Smooth muscle cell (in vitro differentiated cells): ENCODE measurements around the gene ADAM12. TPM values are rescaled to one million over a fixed set of nuclear protein-coding genes. Genes with fewer than 3 reads are reported as not detected.

Experiments used
- DNase-seq: peaks from one replicate; lab custom pipeline; 2025; ENCODE audit not compliant: unreplicated experiment; lab: John Stamatoyannopoulos, UW
- H2AFZ ChIP-seq: fragments of 200-600 bp; sonication (generic); 2 replicates; pipeline ENCODE4 v1.6.0; 2016; ENCODE audit warnings: antibody characterized with exemption, low read depth, mild to moderate bottlenecking
- H3F3A ChIP-seq: fragments of 200-600 bp; sonication (generic); 2 replicates; pipeline ENCODE4 v1.6.0; 2017; ENCODE audit warnings: antibody characterized with exemption, low read depth
- H3K27ac ChIP-seq: fragments of 200-600 bp; sonication (generic); 2 replicates; pipeline ENCODE4 v1.5.1; 2016; ENCODE audit warnings: low read depth, mild to moderate bottlenecking
- H3K27me3 ChIP-seq: fragments of 200-600 bp; sonication (generic); 2 replicates; pipeline ENCODE4 v1.6.1; 2016; ENCODE audit warnings: low read depth, mild to moderate bottlenecking
- H3K36me3 ChIP-seq: fragments of 200-600 bp; sonication (generic); 2 replicates; pipeline ENCODE4 v1.5.1; 2016; ENCODE audit warnings: low read depth
- H3K4me1 ChIP-seq: fragments of 200-600 bp; sonication (generic); 2 replicates; pipeline ENCODE4 v1.5.1; 2016; ENCODE audit warnings: low read depth
- H3K4me2 ChIP-seq: fragments of 200-600 bp; sonication (generic); 2 replicates; pipeline ENCODE4 v1.6.0; 2016; ENCODE audit warnings: mild to moderate bottlenecking
- H3K4me3 ChIP-seq: fragments of 200-600 bp; sonication (generic); 2 replicates; pipeline ENCODE4 v1.5.1; 2016; ENCODE audit warnings: mild to moderate bottlenecking
- H3K79me2 ChIP-seq: fragments of 200-600 bp; sonication (generic); 2 replicates; pipeline ENCODE4 v1.6.0; 2016; ENCODE audit warnings: low read depth, mild to moderate bottlenecking
- H3K9ac ChIP-seq: fragments of 200-600 bp; sonication (generic); 2 replicates; pipeline ENCODE4 v1.6.0; 2016; ENCODE audit warnings: low read depth
- H3K9me3 ChIP-seq: fragments of 200-600 bp; sonication (generic); replicated peaks from 2 replicates; pipeline ENCODE4 v1.5.1; 2016; ENCODE audit warnings: low read depth
- H4K20me1 ChIP-seq: fragments of 200-600 bp; sonication (generic); 2 replicates; pipeline ENCODE4 v1.6.0; 2016; ENCODE audit warnings: low read depth
- WGBS: methylation state at CpG from one replicate; pipeline ENCODE4 v1.1.7; 2016; ENCODE audit warnings: low lambda C conversion rate; 5-methylcytosine and 5-hydroxymethylcytosine counted together
- polyA plus RNA-seq: library from polyadenylated mRNA; unstranded; fragments of >200 nt; fragmentation: Nextera tagmentation; extraction: Ambion mirVana; gene quantifications from 2 replicates; pipeline ENCODE4 v1.2.1, GENCODE V29; 2016
- total RNA-seq: library from RNA; depleted of rRNA; stranded (reverse); fragments of >200 nt; gene quantifications from 2 replicates; pipeline ENCODE4 v1.2.3, GENCODE V29; 2014
- TF ChIP-seq, protein P1 (sequence below): fragments of 200-600 bp; sonication (generic); IDR thresholded peaks from 2 replicates; pipeline ENCODE4 v1.5.1; 2017; ENCODE audit warnings: borderline replicate concordance, mild to moderate bottlenecking, antibody characterized with exemption; ENCODE audit not compliant: insufficient read depth, poor library complexity, severe bottlenecking

ADAM12 gene
- total and polyA plus RNA-seq, 2 experiments from 2014 or later: 40.0 to 54.3 TPM

DNA sequence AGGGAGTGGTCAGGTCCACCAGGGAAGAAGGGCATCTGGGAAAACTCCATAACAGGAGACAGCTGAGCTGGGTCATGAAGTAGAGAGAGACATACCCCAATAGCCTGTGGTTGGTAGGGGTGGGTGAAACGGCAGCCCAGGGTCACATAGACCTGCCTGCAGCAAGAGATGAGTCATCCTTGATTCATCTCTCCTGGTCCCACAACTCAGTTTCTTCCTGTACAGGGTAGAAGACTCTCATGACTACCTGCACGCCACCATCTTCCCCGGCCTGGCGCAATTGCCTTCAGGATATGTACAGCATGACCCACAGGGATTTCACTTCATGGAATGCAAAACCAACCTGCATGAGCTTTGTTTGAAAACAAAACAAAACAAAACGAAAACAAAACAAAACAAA is 45.1 kb upstream of the ADAM12 start:
- Histone ChIP-seq H3K9me3 (no peaks in the 10 kb centered on the region), H3K4me3 (no peak overlapping the region), H4K20me1 (no peaks in the 10 kb centered on the region), H2AFZ (no peak overlapping the region), H3K4me2 (no peak overlapping the region), H3K27me3 (no peaks in the 10 kb centered on the region), H3K9ac (no peak overlapping the region), H3F3A (no peaks in the 10 kb centered on the region), H3K79me2 (no peaks in the 10 kb centered on the region), H3K4me1 (no peaks in the 10 kb centered on the region), H3K27ac (no peak overlapping the region), H3K36me3 (no peaks in the 10 kb centered on the region)
- WGBS: 65% methylated on average over 5 of the region's 5 CpGs
- TF ChIP-seq, protein P1, sequence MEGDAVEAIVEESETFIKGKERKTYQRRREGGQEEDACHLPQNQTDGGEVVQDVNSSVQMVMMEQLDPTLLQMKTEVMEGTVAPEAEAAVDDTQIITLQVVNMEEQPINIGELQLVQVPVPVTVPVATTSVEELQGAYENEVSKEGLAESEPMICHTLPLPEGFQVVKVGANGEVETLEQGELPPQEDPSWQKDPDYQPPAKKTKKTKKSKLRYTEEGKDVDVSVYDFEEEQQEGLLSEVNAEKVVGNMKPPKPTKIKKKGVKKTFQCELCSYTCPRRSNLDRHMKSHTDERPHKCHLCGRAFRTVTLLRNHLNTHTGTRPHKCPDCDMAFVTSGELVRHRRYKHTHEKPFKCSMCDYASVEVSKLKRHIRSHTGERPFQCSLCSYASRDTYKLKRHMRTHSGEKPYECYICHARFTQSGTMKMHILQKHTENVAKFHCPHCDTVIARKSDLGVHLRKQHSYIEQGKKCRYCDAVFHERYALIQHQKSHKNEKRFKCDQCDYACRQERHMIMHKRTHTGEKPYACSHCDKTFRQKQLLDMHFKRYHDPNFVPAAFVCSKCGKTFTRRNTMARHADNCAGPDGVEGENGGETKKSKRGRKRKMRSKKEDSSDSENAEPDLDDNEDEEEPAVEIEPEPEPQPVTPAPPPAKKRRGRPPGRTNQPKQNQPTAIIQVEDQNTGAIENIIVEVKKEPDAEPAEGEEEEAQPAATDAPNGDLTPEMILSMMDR: no peak
- DNase-seq: no peak

DNA sequence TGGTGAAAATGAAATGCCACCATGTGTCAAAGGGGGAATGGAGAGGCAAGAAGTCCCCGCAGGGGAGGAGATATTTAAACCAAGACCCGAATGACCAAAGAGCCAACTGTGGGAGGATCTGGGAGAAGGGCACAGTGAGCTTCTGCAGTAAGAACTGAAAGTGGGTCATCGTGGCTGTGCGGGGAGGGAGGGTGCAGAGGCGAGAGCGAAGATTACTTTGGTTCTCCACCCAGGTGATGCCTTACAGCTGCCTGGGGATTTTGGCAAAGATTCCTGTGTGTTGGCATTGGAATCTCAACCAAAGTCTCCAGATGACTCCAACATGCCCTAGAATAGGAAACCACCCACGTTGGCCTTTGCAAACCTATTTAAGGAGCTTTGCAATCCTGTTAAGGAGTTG is 44.2 kb upstream of the ADAM12 start:
- H3K27me3 ChIP-seq: no peaks in the 10 kb centered on the region
- 93% methylated on average over 7 of the region's 7 CpGs for WGBS
- TF ChIP-seq, protein P1: no peak
- H3K4me2 ChIP-seq: no peak overlapping the region
- no peaks in the 10 kb centered on the region for H3K4me1 ChIP-seq
- no peak overlapping the region for H3K27ac ChIP-seq
- H3K4me3 ChIP-seq: no peak overlapping the region
- H4K20me1 ChIP-seq: no peaks in the 10 kb centered on the region
- no peaks in the 10 kb centered on the region for H3K79me2 ChIP-seq
- no peak overlapping the region for H2AFZ ChIP-seq
- no peaks in the 10 kb centered on the region for H3K9me3 ChIP-seq
- no peak overlapping the region for H3K9ac ChIP-seq
- DNase-seq: no peak
- no peaks in the 10 kb centered on the region for H3F3A ChIP-seq
- H3K36me3 ChIP-seq: no peaks in the 10 kb centered on the region

DNA sequence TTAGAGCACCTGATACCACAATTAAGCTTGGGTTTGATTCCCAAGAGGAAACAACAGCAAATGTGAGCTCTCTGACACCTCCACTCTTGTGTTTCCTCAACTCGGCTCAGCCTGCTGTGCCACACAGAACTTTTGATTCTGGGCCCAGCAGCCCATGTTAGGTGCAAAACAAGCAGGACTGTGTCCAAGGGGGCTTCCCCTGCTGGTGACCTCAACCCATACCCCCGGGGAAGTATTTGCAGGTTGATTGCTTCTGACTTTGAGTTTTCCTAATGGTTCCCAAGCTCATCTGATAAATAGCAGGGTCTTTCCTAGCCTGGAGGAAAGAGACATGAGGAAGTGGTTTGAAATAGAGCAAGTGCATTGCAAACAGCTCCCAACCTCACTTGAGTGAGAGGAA is 43.5 kb upstream of the ADAM12 start:
- TF ChIP-seq, protein P1: no peak
- H3K9me3 ChIP-seq: no peaks in the 10 kb centered on the region
- no peaks in the 10 kb centered on the region for H3K79me2 ChIP-seq
- H3K27ac ChIP-seq: no peak overlapping the region
- H3K9ac ChIP-seq: no peak overlapping the region
- H3K4me2 ChIP-seq: no peak overlapping the region
- WGBS: 95% methylated on average over 2 of the region's 2 CpGs
- H4K20me1 ChIP-seq: no peaks in the 10 kb centered on the region
- no peak for DNase-seq
- no peaks in the 10 kb centered on the region for H3K4me1 ChIP-seq
- no peak overlapping the region for H3K4me3 ChIP-seq
- H2AFZ ChIP-seq: no peak overlapping the region
- no peaks in the 10 kb centered on the region for H3K27me3 ChIP-seq
- no peaks in the 10 kb centered on the region for H3K36me3 ChIP-seq
- H3F3A ChIP-seq: no peaks in the 10 kb centered on the region

DNA sequence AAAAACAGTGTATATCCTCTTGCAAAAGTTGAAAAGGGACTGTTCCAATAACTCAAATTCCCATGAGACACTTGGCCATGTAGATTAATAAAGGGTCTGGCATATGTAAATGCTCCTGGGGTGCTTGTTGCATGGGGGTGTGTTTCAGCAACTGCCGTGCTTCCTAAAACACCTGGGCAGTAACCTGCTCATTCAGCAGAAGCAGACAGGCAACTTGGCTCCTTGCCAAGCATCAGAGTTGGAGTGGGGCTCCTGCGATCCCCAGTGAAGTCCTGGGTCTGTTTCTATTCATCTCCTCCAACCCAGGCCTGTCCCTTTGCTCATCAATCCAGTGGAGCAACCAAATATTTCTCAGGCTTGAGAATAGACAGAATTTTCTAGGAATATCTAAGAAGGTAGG is 42.2 kb upstream of the ADAM12 start:
- Histone ChIP-seq H3K9me3 (no peaks in the 10 kb centered on the region), H3F3A (no peaks in the 10 kb centered on the region), H3K9ac (no peak overlapping the region), H3K4me3 (no peak overlapping the region), H3K27me3 (no peaks in the 10 kb centered on the region), H3K79me2 (no peaks in the 10 kb centered on the region), H3K36me3 (no peaks in the 10 kb centered on the region), H2AFZ (no peak overlapping the region), H3K4me1 (no peaks in the 10 kb centered on the region), H3K27ac (no peak overlapping the region), H3K4me2 (no peak overlapping the region), H4K20me1 (no peaks in the 10 kb centered on the region)
- TF ChIP-seq, protein P1: no peak
- DNase-seq: no peak
- WGBS: 87% methylated on average over 2 of the region's 2 CpGs
